H1 (cell line): ENCODE measurements around the gene PRMT2. TPM values are rescaled to one million over a fixed set of nuclear protein-coding genes. Genes with fewer than 3 reads are reported as not detected.

Experiments used
- CTCF ChIA-PET: fragments of 300-600 bp; sonication (Branson Sonifier 250); formaldehyde crosslinking; loops from one replicate; lab custom pipeline; 2021; ENCODE audit not compliant: partially characterized antibody; lab: Charles Lee
- POLR2A ChIA-PET: fragments of 300-600 bp; sonication (Branson Sonifier 250); formaldehyde crosslinking; loops from one replicate; lab custom pipeline; 2021; ENCODE audit warnings: inconsistent platforms; ENCODE audit not compliant: partially characterized antibody; lab: Charles Lee
- DNase-seq, 2 experiments: peaks; one replicate each; pipeline versions ENCODE4 v3.0.0 to v3.0.0-alpha.2; 2010 to 2022; ENCODE audit warnings: low spot score in 2 of 2, low read depth in 1 of 2, mixed read lengths in 1 of 2
- FAIRE-seq: peaks from 2 replicates; lab custom pipeline; 2011; peaks lifted over from hg19 to GRCh38; lab: Jason Lieb, UNC
- H2AFZ ChIP-seq: 2 replicates; pipeline ENCODE4 v1.8.1; 2012; ENCODE audit warnings: low read length, inconsistent platforms
- H2AK5ac ChIP-seq: 2 replicates; pipeline ENCODE4 v1.6.1; 2013; ENCODE audit warnings: low read depth, low read length
- H2BK120ac ChIP-seq: replicated peaks from 2 replicates; pipeline ENCODE3; 2013; ENCODE audit warnings: low read depth, low read length, inconsistent platforms
- H2BK12ac ChIP-seq: 2 replicates; pipeline ENCODE4 v1.6.1; 2013; ENCODE audit warnings: low read depth, low read length
- H2BK15ac ChIP-seq: 2 replicates; pipeline ENCODE4 v1.6.1; 2013; ENCODE audit warnings: low read length
- H2BK20ac ChIP-seq: 2 replicates; pipeline ENCODE4 v1.6.1; 2013; ENCODE audit warnings: low read length
- H2BK5ac ChIP-seq: 2 replicates; pipeline ENCODE4 v1.6.1; 2013; ENCODE audit warnings: low read depth, low read length
- H3K14ac ChIP-seq: 2 replicates; pipeline ENCODE4 v1.6.1; 2013; ENCODE audit warnings: inconsistent platforms; ENCODE audit not compliant: insufficient read length
- H3K18ac ChIP-seq: 2 replicates; pipeline ENCODE4 v1.6.1; 2013; ENCODE audit warnings: low read length; ENCODE audit errors: extremely low read depth
- H3K23ac ChIP-seq: 2 replicates; pipeline ENCODE4 v1.6.1; 2013; ENCODE audit warnings: inconsistent platforms; ENCODE audit not compliant: insufficient read length
- H3K23me2 ChIP-seq: 2 replicates; pipeline ENCODE4 v1.6.1; 2013; ENCODE audit warnings: low read depth, low read length
- H3K27ac ChIP-seq: 2 replicates; pipeline ENCODE4 v1.6.1; 2011; ENCODE audit warnings: low read depth, low read length, inconsistent platforms
- H3K27me3 ChIP-seq, 4 experiments: replicated peaks in 1 of 4; 1 replicate in 1 of 4; 2 replicates in 3 of 4; pipeline versions ENCODE4 v1.6.1 to v1.8.1; 2011 to 2013; ENCODE audit warnings: low read length in 3 of 4, mild to moderate bottlenecking in 3 of 4, inconsistent platforms in 2 of 4, mixed read lengths in 2 of 4, moderate library complexity in 1 of 4; ENCODE audit not compliant: control insufficient read depth in 3 of 4, insufficient read depth in 3 of 4; ENCODE audit errors: extremely low read depth in 1 of 4
- H3K36me3 ChIP-seq, 4 experiments: 2 replicates each; pipeline versions ENCODE4 v1.6.1 to v1.8.1; 2011 to 2013; ENCODE audit warnings: mild to moderate bottlenecking in 4 of 4, low read length in 3 of 4, moderate library complexity in 2 of 4, control low read depth in 1 of 4, inconsistent platforms in 1 of 4; ENCODE audit not compliant: insufficient read depth in 4 of 4, control insufficient read depth in 2 of 4
- H3K4ac ChIP-seq: replicated peaks from 2 replicates; pipeline ENCODE3; 2013; ENCODE audit warnings: low read length, low read depth, mixed read lengths, inconsistent platforms; ENCODE audit not compliant: insufficient read length
- H3K4me1 ChIP-seq, 4 experiments: replicated peaks in 1 of 4; 1 replicate in 1 of 4; 2 replicates in 3 of 4; pipeline versions ENCODE4 v1.6.1 to v1.8.1; 2011 to 2013; ENCODE audit warnings: low read length in 3 of 4, inconsistent platforms in 2 of 4, mixed read lengths in 1 of 4; ENCODE audit not compliant: insufficient read depth in 4 of 4, control insufficient read depth in 3 of 4
- H3K4me2 ChIP-seq, 2 experiments: 2 replicates each; pipeline versions ENCODE4 v1.6.1 to v1.8.1; 2011 to 2013; ENCODE audit warnings: low read depth in 2 of 2, low read length in 2 of 2, control low read depth in 1 of 2, inconsistent platforms in 1 of 2, mild to moderate bottlenecking in 1 of 2; ENCODE audit not compliant: insufficient read depth in 1 of 2
- H3K4me3 ChIP-seq, 4 experiments: fragments of 200-600, 300-600 bp in 1 of 4; sonication (generic), shearing (Covaris generic), sonication (Bioruptor Twin) in 1 of 4; 2 replicates each; pipeline versions ENCODE4 v1.5.1 to v1.8.1; 2011 to 2016; ENCODE audit warnings: low read length in 4 of 4, low read depth in 3 of 4, control low read depth in 2 of 4, inconsistent platforms in 2 of 4, mild to moderate bottlenecking in 2 of 4, mixed read lengths in 1 of 4, moderate library complexity in 1 of 4; ENCODE audit not compliant: insufficient read depth in 2 of 4; ENCODE audit errors: extremely low read depth in 1 of 4
- H3K56ac ChIP-seq: replicated peaks from 2 replicates; pipeline ENCODE3; 2013; ENCODE audit warnings: low read depth, mild to moderate bottlenecking, mixed read lengths, low read length, inconsistent platforms; ENCODE audit not compliant: insufficient read length
- H3K79me1 ChIP-seq: 2 replicates; pipeline ENCODE4 v1.6.1; 2013; ENCODE audit warnings: low read depth, low read length, control low read depth
- H3K79me2 ChIP-seq, 2 experiments: 2 replicates each; pipeline versions ENCODE4 v1.6.1 to v1.8.1; 2012 to 2013; ENCODE audit warnings: low read length in 2 of 2, mild to moderate bottlenecking in 2 of 2, inconsistent platforms in 1 of 2; ENCODE audit not compliant: insufficient read depth in 2 of 2, control insufficient read depth in 1 of 2
- H3K9ac ChIP-seq, 4 experiments: replicated peaks in 1 of 4; 1 replicate in 1 of 4; 2 replicates in 3 of 4; pipeline versions ENCODE4 v1.6.1 to v1.8.1; 2011 to 2013; ENCODE audit warnings: low read depth in 3 of 4, low read length in 3 of 4, control low read depth in 2 of 4, mild to moderate bottlenecking in 2 of 4, moderate library complexity in 2 of 4, inconsistent platforms in 1 of 4; ENCODE audit errors: extremely low read depth in 1 of 4
- H3K9me3 ChIP-seq, 2 experiments: 2 replicates each; pipeline versions ENCODE4 v1.6.1 to v1.8.1; 2012 to 2013; ENCODE audit warnings: mild to moderate bottlenecking in 2 of 2, moderate library complexity in 2 of 2, control low read depth in 1 of 2, inconsistent platforms in 1 of 2, low read depth in 1 of 2, low read length in 1 of 2, mixed read lengths in 1 of 2; ENCODE audit not compliant: insufficient read depth in 2 of 2
- H4K20me1 ChIP-seq, 2 experiments: replicated peaks in 1 of 2; 2 replicates each; pipeline versions ENCODE3 to v1.8.1; 2011 to 2013; ENCODE audit warnings: inconsistent platforms in 2 of 2, low read length in 2 of 2, mild to moderate bottlenecking in 1 of 2; ENCODE audit not compliant: insufficient read depth in 2 of 2, control insufficient read depth in 1 of 2
- H4K5ac ChIP-seq: 2 replicates; pipeline ENCODE4 v1.6.1; 2013; ENCODE audit warnings: low read length, low read depth, mixed read lengths, inconsistent platforms; ENCODE audit not compliant: insufficient read length
- H4K8ac ChIP-seq: 2 replicates; pipeline ENCODE4 v1.8.0; 2013; ENCODE audit warnings: mild to moderate bottlenecking, moderate library complexity, low read length, inconsistent platforms; ENCODE audit not compliant: insufficient read depth; ENCODE audit errors: extremely low read depth
- H4K91ac ChIP-seq: replicated peaks from 2 replicates; pipeline ENCODE3; 2013; ENCODE audit warnings: low read length, mixed read lengths, inconsistent platforms; ENCODE audit not compliant: insufficient read length
- CREB1 ChIP-seq: IDR thresholded peaks from 2 replicates; pipeline ENCODE4 v1.6.1; 2012; ENCODE audit warnings: inconsistent platforms
- CTBP2 ChIP-seq: IDR thresholded peaks from 2 replicates; pipeline ENCODE4 v1.7.0; 2011; ENCODE audit warnings: borderline replicate concordance, mild to moderate bottlenecking, moderate library complexity, mixed read lengths, low read length; ENCODE audit not compliant: insufficient read depth, insufficient read length
- POU5F1 ChIP-seq: IDR thresholded peaks from 2 replicates; pipeline ENCODE4 v1.6.1; 2011; ENCODE audit warnings: low read depth, mild to moderate bottlenecking, low read length, moderate library complexity
- RBBP5 ChIP-seq: IDR thresholded peaks from 2 replicates; pipeline ENCODE4 v1.7.1; 2012; ENCODE audit warnings: low read depth, mild to moderate bottlenecking, inconsistent platforms, low read length, moderate library complexity, borderline replicate concordance
- RFX5 ChIP-seq: IDR thresholded peaks from 2 replicates; pipeline ENCODE4 v1.6.1; 2011; ENCODE audit warnings: low read depth, low read length, improper control_type of control experiment, borderline replicate concordance
- SP4 ChIP-seq: IDR thresholded peaks from 2 replicates; pipeline ENCODE4 v1.6.1; 2012; ENCODE audit warnings: low read length, inconsistent platforms
- YY1 ChIP-seq: IDR thresholded peaks from 2 replicates; pipeline ENCODE4 v1.6.1; 2011; ENCODE audit warnings: low read depth, mild to moderate bottlenecking, low read length
- WGBS, 2 experiments: shearing (Covaris generic) in 1 of 2; methylation state at CpG; one replicate each; pipeline versions ENCODE4 v1.1.6 to v1.1.7; 2013 to 2015; ENCODE audit warnings: low lambda C conversion rate in 2 of 2, mixed read lengths in 2 of 2, inconsistent platforms in 1 of 2, low coverage in 1 of 2, missing lambda C conversion rate in 1 of 2; ENCODE audit not compliant: insufficient replicate concordance in 2 of 2, insufficient coverage in 1 of 2, insufficient read length in 1 of 2; ENCODE audit errors: extremely low coverage in 1 of 2, missing lambda C conversion rate in 1 of 2; 5-methylcytosine and 5-hydroxymethylcytosine counted together
- polyA plus RNA-seq, 7 experiments: library from polyadenylated mRNA; depleted of rRNA in 3 of 7; stranded (reverse) in 5 of 7; unstranded in 2 of 7; fragments of >200 nt in 5 of 7; fragments of 200-250 nt in 2 of 7; gene quantifications; 1 replicate in 5 of 7; 2 replicates in 1 of 7; 4 replicates in 1 of 7; pipeline versions ENCODE4 v1.2.1 to v1.2.3, GENCODE V29; 2011 to 2013; ENCODE audit warnings: missing spikeins in 2 of 7, mixed read lengths in 2 of 7
- total RNA-seq: library from RNA; stranded (reverse); fragmentation: NEBNext Ultra II Directional; extraction: Animal tissue kit (Norgen Biotek cat#: 25700); gene quantifications from 2 replicates; pipeline ENCODE4 v1.2.1, GENCODE V29; 2021
- TF ChIP-seq, protein P1 (sequence below): IDR thresholded peaks from 2 replicates; pipeline ENCODE4 v1.6.1; 2011; ENCODE audit warnings: low read depth, mild to moderate bottlenecking, low read length; ENCODE audit not compliant: insufficient read depth

The PRMT2 gene
- total and polyA plus RNA-seq, 2 of the 8 experiments (the other 6 are each of a cell fraction or from before 2014, with no cell fraction given) = 45.8 to 59.2 TPM

- CTCF ChIA-PET = interaction anchor here (0.8 to 1.3 kb wide), 3 partner anchors 11 to 27 kb away, joined by 3 read pairs; partner anchors contain the start of gene PRMT2
- no peak overlapping the region for H2BK5ac ChIP-seq
- H3K23me2 ChIP-seq = peaks cover 6% of the 10 kb centered on the region; the same call in 1 of the 2 replicates
- H3K36me3 ChIP-seq = no peaks in the 10 kb centered on the region; a peak in 1 of 8 replicates
- FAIRE-seq (no peak), DNase-seq (no peak)
- H2AK5ac ChIP-seq = no peak overlapping the region
- H3K14ac ChIP-seq = no peak overlapping the region
- H3K27me3 ChIP-seq = peaks cover 0 to 11% (median 9%) of the 10 kb centered on the region in 4 experiments; a peak in 5 of 7 replicates
- H4K8ac ChIP-seq = no peak overlapping the region
- H3K18ac ChIP-seq = no peak overlapping the region
- H2BK120ac ChIP-seq = no peak overlapping the region
- no peak overlapping the region for H3K4me2 ChIP-seq
- H4K5ac ChIP-seq = no peak overlapping the region
- H3K79me2 ChIP-seq = no peaks in the 10 kb centered on the region
- no peak overlapping the region for H3K4ac ChIP-seq
- no peak overlapping the region for H4K91ac ChIP-seq
- H3K4me3 ChIP-seq = no peak overlapping the region
- no peak overlapping the region for H2BK12ac ChIP-seq
- no peaks in the 10 kb centered on the region for H3K9me3 ChIP-seq
- H2BK15ac ChIP-seq = no peak overlapping the region
- H3K9ac ChIP-seq = no peak overlapping the region
- POLR2A ChIA-PET = interaction anchor here (1.1 kb wide), 1 partner anchor 11 kb away, joined by 3 read pairs; no protein-coding TSS in a partner anchor
- H3K79me1 ChIP-seq = no peaks in the 10 kb centered on the region; the same call in 1 of the 2 replicates
- peaks cover 0 to 5% of the 10 kb centered on the region in 2 experiments for H4K20me1 ChIP-seq
- H3K23ac ChIP-seq = no peak overlapping the region
- no peak overlapping the region for H2BK20ac ChIP-seq
- no peak overlapping the region for H3K27ac ChIP-seq
- 90% methylated on average over 21 of the region's 21 CpGs; no CpG with 5 or more reads in 1 of the 2 experiments for WGBS, 2 experiments
- peaks cover 0 to under 1% (median 0%) of the 10 kb centered on the region in 4 experiments; a peak in 1 of 7 replicates for H3K4me1 ChIP-seq
- H2AFZ ChIP-seq = no peak overlapping the region
- H3K56ac ChIP-seq = no peak overlapping the region
- TF ChIP-seq SP4 (no peak), CTBP2 (no peak), CREB1 (no peak), POU5F1 (no peak), YY1 (no peak), RFX5 (no peak), RBBP5 (no peak)
- TF ChIP-seq, protein P1, sequence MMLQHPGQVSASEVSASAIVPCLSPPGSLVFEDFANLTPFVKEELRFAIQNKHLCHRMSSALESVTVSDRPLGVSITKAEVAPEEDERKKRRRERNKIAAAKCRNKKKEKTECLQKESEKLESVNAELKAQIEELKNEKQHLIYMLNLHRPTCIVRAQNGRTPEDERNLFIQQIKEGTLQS = no peak
Measured at GRCh38 chr21:46662765-46663500, 27.5 kb downstream of the PRMT2 start.
